T-helper 1 cell treated with Interleukin-12 subunit alpha and Interleukin-12 subunit beta and Interleukin-4 antibody, amounts not matched to agents 30 ng/mL and 1 ng/mL, for 36 hours (primary cell): Measurements from ENCODE around the gene INPP5A. TPM values are rescaled to one million over a fixed set of nuclear protein-coding genes. Genes with fewer than 3 reads are reported as not detected.
"Not testable (repeated sequence)": the region's sequence is repeated elsewhere in the genome, so short reads cannot be mapped to it uniquely, and the experiment has no call there.

Experiments used
- intact Hi-C: fragments of 100-400 bp; cut with micrococcal nuclease; formaldehyde crosslinking; loops from one replicate; pipeline ENCODE4 v1.15.1; 2024
- total RNA-seq: library from RNA; stranded (reverse); gene quantifications from 2 replicates; pipeline ENCODE4 v1.2.3, GENCODE V29; 2022

Gene INPP5A
- total RNA-seq, 1 donor from 2014 or later, result 19.0 TPM

DNA sequence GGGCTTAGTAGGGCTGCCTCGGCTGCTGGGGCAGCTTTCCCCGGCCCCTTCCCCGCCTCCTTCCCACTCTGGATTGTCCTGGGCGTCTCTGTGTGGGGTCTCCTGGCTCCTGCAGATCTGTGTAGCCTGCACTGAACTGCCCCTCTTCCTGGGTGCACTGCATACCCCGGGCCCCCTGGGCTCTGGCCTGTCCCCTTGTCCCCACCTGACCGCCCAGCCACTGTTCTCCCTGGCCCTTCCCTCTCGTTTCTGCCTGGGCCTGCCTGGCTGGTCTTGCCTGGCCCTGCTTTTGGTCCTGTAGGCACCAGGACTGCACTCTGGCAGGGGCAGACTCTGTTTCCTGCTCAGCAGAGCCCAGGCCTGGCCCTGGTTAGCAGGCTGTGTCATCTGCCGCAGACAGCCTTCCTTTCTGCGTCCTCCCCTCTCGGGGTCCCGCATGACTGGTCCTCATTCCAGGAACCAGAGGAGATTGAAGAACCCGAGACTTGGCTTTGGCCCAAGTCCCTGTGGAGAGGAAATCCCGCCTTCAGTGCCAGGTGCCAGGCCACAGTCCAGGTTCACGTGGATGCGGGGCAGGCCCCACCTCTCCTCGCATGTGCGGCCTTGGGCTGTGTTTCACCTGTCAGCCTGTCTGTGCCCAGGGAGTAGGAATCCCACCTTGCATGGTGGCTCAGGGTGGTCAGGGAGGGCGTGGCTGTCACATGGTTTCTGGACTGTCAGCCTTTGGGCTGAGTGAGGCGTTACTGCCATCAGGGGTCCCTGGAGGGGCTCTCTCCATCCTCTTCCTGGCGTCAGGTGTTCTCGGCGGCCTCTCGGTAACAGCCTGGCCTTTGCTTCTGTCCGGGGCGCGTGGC lies 9.2 kb downstream of the INPP5A start:
- intact Hi-C loops, result no loop called here

DNA sequence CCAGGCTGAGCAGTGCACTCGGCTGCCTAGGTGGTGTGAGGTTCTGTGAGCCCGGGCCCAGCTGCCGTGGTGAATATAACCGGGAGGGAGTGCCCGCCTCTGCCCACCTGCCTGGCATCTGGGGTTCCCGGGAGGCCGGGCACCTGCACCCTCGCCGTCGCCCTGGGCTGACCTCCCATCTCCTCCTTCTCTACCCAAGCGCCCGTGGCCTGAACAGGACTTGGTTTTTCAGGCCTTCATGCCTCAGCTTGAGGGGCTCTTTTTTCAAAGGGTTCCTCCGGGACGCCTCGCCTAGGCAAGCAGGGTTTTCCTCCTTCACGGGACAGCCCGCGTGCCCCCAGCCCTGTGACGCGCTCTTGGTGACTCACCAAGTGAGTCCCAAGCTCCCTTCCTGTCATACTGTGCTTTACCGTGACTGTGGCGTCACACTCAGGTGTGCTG lies 9.9 kb downstream of the INPP5A start:
- intact Hi-C loops, result no loop called here

DNA sequence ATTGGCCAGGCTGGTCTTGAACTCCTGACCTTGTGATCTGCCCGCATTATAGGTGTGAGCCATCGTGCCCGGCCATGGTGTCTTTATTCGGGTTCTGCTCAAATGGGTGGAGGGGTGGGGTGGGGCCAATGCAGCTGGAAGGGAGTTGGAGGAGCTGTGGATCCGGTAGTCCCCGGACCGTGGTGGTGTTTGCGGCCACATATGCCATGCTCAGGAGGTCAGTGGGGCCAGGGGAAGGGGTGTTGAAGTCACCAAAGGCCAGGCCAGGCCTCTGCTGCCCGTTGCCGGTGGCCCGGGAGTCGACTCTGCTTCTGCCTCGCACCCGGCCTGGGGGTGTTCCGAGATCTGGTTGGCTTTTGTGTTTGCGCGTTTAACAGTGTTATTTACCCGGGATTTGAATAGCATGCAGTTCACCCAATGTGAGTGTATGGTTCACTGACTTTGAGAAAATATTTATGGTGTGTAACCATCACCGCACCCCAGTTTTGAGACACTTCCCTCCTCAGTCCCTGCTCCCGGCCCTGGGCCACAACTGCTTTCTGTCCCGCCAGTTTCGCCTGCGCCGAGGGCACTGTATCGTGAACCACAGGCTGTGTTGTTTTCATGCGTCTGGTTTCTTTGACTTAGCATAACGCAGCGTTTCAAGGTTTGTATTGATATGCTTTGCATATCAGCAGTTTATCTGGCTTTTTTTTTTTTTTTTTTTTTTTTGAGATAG lies 10.7 kb downstream of the INPP5A start:
- intact Hi-C loops, result no loop called here

DNA sequence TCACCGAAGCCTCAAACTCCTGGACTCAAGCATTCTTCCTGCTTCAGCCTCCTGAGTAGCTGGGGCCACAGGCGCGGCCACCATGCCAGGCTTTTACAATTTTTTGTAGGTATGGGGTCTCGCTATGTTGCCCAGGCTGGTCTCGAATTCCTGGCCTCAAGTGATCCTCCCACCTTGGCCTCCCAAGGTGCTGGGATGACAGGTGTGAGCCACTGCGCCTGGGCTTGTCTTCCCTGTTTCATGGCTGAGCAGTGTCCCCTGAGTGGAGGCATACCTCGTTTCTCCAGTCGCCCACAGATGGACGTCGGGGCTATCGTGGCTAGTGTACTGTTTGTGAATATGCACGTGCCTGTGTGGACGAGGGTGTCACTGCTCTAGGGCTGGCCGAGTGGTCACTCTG lies 11.3 kb downstream of the INPP5A start:
- intact Hi-C loops, result no loop called here

DNA sequence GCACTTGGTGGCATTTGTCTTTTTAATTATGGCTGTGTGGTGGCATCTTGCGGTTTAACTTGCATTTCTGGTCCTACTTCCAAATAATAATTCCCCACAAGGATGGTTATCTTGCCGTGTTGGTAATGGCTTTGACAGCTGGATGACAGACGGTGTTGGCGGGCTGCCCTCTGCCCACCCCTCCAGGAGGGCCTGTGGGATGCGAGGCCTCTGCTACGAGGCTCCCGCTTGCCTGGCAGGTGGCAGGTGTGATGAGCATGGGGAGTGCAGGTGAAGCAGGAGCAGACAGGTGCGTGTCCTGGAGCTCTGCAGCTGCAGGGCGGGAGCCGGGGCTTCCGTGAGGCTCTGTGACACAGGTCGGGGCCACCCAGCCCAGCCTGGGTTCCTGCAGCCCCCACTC lies 11.8 kb downstream of the INPP5A start:
- intact Hi-C loops, result no loop called here

DNA sequence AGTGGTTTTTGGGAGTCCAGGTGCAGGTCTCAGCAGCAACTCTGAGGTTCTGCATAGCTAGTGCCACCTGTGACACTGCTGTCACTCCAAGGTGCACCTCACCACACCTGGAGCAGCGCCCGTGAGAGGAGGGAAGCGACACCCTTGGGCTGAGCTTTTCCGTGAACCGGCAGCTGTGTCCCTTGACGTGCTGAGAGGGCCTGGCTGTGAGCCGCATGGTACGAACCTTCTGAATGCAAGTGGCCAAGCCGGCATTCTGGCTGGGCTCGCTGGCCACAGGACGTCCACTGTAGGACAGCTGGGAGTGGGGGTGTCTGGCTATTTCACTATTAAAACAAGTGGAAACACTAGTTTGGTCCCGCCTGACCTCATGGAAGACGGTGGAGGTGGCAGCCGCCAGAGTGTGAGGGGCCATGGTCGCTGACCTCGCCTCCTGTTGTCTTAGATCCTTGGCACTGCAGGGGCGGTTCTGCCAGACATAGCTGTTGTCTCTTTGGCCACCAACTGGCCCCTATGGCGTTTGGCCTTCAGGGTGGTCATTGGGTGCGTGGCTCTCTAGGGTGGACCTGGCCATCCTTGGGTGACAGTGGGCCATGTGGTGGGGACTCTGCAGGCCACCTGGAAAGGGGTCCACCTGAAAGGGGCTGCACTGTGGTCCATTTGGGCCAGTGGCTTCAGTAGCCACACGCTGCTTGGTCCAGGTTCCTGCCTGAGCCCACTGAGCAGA lies 12.9 kb downstream of the INPP5A start:
- intact Hi-C loops, result loop anchor here (1.0 kb wide), 1 partner anchor 10 kb away; no protein-coding TSS in a partner anchor

DNA sequence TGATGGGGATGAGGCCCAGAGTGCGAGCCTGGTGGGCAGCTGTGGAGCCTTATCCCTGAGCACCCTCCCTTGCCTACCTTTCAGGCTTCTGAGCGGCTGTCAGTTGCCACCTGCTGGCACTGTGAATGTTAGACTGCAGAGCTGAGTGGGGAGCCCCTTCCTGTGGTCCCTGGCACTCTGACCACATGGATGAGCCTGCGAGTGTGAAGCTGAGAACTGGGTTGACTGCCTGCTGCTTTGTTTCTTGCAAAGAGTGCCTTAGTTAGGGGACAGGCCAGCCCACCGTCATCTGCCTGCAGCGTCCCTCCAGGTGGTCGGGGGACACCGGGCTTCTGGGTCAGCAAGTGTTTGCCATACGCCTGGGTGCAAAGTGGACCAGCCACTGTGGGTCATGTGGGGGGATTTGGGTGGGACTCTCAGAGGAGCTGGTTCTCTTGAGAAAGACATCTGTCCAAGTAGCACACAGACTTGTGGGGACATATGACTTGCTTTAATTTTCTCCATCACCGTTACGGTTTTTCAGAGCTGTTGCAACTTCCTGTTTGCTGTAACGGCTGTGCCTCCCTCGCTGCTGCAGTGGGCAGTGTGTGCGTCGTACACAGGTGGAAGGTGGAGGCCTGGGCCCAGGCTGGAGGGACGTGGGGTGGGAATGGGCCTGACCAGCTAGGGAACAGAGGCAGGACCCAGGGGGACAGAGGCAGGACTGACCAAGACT lies 13.7 kb downstream of the INPP5A start:
- intact Hi-C loops, result loop anchor here (1.0 kb wide), 1 partner anchor 11 kb away; no protein-coding TSS in a partner anchor

DNA sequence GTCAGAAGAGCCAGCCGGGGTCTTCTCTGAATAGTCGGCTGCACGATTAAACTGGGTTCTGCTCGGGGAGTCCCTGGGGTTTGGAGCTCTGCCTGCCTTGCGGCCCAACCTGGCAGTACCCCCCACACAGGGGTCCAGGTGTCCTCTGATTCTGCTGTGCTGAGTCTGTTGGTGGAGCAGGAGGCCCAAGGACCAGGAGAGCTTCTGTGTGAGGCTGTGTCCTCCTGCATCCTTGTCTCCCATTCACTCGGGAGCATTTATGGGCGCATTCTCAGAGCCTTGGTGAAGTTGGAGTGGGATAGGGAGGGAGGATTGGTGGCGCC lies 14.2 kb downstream of the INPP5A start:
- intact Hi-C loops, result loop anchor here (1.0 kb wide), 1 partner anchor 11 kb away; no protein-coding TSS in a partner anchor

DNA sequence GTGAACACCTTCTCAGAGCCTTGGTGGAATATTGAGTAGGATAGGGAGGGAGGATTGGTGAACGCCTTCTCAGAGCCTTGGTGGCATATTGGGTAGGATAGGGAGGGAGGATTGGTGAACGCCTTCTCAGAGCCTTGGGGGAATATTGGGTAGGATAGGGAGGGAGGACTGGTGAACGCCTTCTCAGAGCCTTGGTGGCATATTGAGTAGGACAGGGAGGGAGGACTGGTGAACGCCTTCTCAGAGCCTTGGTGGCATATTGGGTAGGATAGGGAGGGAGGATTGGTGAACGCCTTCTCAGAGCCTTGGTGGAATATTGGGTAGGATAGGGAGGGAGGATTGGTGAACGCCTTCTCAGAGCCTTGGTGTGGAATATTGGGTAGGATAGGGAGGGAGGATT lies 15.0 kb downstream of the INPP5A start:
- intact Hi-C loops, result not testable (repeated sequence)

DNA sequence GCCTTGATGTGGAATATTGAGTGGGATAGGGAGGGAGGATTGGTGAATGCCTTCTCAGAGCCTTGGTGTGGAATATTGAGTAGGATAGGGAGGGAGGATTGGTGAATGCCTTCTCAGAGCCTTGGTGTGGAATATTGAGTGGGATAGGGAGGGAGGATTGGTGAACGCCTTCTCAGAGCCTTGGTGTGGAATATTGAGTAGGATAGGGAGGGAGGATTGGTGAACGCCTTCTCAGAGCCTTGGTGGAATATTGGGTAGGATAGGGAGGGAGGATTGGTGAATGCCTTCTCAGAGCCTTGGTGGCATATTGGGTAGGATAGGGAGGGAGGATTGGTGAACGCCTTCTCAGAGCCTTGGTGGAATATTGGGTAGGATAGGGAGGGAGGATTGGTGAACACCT lies 16.0 kb downstream of the INPP5A start:
- intact Hi-C loops, result not testable (repeated sequence)

DNA sequence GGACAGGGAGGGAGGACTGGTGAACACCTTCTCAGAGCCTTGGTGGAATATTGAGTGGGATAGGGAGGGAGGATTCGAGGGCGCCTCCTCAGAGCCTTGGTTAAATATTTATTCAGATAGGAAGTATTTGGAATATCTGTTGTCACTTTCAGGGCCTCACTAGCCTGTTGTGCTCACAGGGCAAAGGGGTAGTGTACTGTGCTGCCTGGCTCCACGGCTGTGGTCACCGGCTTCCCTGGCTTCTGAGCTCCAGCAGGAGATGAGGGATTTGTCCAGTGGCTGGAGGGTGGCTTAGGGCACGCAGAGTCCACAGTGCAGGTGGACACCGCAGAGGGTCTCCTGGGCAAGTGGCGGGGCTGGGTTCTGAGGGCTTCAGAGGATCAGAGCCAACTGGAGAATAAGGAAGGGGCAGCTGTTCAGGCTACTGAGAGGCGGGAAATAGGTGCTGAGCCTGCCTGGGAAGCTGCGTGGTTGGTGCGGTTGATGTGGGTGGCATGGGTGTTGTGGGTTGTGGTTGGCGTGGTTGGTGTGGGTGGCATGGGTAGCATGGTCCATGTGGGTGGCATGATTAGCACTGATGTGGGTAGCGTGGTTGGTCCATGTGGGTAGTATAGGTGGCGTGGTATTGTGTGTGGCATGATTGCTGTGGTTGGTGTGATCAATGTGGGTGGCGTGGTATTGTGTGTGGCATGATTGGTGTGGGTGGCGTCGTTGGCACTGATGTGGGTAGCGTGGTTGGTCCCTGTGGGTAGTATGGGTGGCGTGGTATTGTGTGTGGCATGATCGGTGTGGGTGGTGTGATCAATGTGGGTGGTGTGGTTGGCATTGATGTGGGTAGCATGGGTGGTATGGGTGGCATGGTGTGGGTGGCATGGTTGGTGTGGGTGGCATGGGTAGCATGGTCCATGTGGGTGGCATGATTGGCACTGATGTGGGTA lies 16.7 kb downstream of the INPP5A start:
- intact Hi-C loops, result no loop called here

DNA sequence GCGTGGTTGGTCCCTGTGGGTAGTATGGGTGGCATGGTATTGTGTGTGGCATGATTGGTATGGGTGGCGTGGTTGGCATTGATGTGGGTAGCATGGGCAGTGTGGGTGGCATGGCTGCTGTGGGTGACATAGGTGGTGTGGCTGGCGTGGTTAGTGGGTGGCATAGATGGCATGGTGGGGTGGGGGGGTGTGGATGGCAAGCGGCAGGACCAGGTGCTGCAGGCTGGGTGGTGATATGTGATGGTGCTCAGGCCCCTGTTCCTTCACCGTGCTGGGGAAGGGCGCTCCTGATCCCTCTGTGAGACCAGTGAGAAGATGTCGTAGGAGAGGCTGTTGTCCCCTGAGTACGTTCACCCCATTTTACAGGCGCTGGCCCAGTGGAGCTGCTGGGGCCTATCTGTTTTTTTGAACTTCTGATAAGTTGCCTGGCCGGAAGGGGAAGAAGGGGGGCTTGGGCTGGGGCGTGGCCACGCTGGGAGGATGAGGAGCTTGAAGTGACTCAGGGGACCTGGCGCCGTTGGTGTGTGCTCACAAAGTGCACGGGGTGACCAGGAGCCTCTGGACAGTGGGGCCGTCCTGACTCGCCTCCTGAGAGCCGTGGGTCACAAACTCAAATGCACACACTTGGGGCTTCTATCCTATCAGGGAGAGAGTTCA lies 17.5 kb downstream of the INPP5A start:
- intact Hi-C loops, result no loop called here

DNA sequence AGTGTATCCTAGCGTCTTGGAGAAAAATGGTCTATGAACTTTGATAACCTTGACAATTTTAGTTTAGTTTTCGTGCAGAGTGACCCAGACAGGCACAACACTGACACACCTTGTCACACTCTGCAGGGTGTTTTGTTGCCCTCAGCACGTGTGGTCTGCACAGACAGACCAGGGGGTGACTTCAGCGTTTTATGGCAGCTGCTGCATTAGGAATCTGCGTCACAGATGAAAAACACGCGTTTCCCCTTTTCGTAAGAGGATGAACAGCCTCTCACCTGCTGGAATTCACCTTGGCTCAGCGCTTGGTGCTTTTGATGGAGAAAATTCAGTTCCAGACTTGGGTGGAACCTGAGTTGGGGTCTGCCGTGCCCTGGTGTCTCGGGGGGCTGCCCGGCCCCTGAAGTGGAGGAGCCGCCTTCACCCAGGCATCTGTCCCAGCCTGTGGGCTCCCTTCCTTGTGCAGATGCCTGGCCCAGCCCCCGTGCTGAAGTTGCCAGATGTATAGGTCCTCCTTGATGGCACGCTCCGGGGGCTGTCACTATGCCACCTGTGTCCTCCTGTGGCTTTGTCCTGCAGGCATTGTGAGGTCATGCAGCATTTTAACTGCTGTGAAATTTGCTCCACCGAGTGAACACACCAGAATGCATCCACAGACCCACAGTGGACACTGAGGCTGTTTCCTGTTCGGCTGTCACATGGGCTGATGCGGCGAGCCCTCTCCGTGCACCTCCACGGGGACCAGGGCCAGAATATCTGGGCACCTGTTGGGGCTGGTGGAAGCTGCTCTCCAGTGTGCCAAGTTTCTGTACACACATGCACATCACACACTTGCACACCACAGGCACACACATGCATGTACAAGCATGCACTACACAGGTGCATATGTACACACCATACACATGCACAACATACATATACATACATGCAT lies 18.3 kb downstream of the INPP5A start:
- intact Hi-C loops, result loop anchor here (2.0 kb wide), 1 partner anchor 17 kb away; no protein-coding TSS in a partner anchor

DNA sequence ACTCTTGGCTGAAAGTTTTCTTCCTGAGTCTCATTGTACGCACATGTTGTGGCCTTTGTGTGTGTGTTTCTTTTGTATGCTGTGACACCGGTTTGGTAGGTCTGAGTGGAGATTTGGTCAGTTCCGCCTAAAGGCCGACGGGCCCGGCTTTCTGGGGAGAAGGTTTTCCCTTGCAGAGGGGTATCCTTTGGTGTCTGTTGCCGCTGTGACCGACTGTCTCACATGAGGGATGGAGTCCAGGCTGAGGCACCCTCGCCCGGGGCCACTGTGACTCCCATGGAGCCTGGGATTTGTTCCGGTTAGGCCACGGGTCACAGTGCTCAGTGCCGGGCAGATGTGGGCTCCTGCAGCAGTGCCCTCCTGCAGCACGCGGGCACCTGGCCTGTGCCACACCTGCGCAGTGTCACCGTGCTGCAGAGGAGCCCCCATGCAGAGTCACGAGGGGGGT lies 19.4 kb downstream of the INPP5A start:
- intact Hi-C loops, result loop anchor here (2.0 kb wide), 1 partner anchor 16 kb away; no protein-coding TSS in a partner anchor

DNA sequence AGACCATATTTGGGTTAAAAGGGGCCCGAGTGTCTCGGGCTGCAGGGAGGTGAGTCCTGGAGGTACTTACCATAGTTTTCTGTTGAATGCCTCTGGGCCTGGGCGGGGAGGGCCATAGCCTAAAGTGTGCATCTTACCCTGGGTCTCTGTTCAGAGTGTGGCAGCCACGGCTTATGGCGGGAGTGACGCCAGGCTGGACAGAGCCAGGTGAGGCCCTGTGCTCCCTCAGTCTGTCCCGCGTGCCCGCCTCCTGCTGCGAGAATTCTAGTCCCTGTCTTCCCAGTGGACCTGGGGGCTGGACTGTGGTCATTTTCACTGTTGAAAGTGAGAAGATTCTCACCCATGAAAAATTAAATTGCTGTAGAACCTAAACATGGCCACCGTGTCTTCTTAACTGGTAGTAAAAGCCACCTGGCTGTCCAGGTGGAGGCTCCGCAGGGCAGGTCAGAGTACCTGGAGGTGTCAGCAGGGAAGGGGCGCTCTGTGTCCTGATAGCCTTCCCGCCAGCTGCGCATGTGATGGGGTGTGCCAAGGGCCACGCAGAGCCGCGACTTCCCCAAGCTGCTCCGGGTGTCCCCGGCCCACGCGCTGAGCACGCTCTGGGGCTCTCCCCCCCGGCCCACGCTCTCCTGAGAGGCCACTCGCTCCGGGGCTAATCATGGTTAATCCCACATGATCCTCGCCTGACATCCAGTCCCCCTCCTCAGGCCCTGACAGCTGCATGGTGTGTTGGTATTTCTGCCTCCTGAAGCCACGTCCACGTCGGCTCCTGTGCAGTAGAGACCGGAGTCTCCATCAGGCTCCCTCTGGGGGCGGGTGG lies 20.3 kb downstream of the INPP5A start:
- intact Hi-C loops, result loop anchor here (2.0 kb wide), 1 partner anchor 15 kb away; no protein-coding TSS in a partner anchor

DNA sequence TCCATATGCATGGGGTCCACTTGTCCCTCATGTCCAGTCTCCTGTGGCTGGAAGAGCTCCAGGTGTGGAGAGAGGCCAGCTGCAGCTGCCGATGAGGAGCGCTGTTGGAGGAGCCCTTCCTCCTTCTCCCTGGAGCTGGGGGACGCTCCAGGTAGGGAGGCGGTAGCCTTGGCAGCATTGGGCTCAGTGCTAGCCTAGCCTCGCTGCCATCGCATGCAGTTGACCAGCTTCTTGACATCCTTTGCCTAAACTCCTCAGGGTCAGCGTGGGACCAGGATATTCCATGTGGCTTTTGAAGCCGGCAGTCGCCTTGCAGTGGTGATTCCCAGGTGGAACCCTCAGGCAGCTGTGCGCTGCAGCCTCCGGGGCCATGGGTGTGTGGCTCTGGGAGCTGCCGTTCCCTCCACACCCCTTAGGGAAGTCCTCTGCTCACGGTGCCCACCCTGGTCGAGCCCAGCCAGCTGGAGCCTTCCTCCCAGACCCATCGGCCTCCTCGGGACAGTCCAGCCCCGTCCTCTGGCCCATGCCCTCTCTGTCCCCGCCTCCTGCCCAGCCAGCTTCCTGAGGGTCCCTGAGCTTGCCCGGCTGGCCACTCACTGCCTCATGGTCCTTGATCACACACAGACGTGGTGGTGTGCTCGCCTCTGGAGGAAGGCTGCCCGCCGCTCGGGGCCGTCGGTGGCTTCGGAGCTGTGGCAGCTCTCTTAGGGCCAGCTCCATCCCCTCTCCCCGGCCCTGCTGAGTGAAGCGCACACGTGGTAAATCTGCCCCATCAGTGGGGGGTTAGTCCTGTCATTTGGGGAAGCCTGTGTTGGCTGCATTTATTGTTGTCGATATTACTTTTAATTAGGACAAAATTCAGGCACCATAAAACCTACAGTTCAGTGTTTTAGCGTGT lies 21.2 kb downstream of the INPP5A start:
- intact Hi-C loops, result no loop called here
